ENCODE measurements around the gene LDAF1. TPM values are rescaled to one million over a fixed set of nuclear protein-coding genes. Genes with fewer than 3 reads are reported as not detected.

LDAF1 gene
- polyA plus RNA-seq, 1 donor = 23.0 TPM

GRCh38 chr16:21175397-21175796 lies 16.9 kb downstream of the LDAF1 start:
- no CpG with 5 or more reads among the region's 1 CpG for WGBS (ENCODE audit: insufficient coverage, low lambda C conversion rate)
- Histone ChIP-seq H3K4me3 (ENCODE audit: low read length) (no peak overlapping the region), H3K4me1 (ENCODE audit: control insufficient read depth, insufficient read depth, low read length) (no peaks in the 10 kb centered on the region), H3K27ac (ENCODE audit: low read length) (no peak overlapping the region), H3K36me3 (ENCODE audit: control insufficient read depth, insufficient read depth, low read length) (peaks cover 47% of the 10 kb centered on the region), H3K9me3 (ENCODE audit: control insufficient read depth, low read depth, low read length) (no peaks in the 10 kb centered on the region), H3K27me3 (ENCODE audit: control insufficient read depth, insufficient read depth, low read length) (no peaks in the 10 kb centered on the region)
- no peak for DNase-seq

GRCh38 chr16:21179126-21179982 lies 20.9 kb downstream of the LDAF1 start:
- Histone ChIP-seq H3K27ac (ENCODE audit: low read length) (no peak overlapping the region), H3K9me3 (ENCODE audit: control insufficient read depth, low read depth, low read length) (no peaks in the 10 kb centered on the region), H3K4me1 (ENCODE audit: control insufficient read depth, insufficient read depth, low read length) (no peaks in the 10 kb centered on the region), H3K4me3 (ENCODE audit: low read length) (no peak overlapping the region), H3K36me3 (ENCODE audit: control insufficient read depth, insufficient read depth, low read length) (peaks cover 38% of the 10 kb centered on the region), H3K27me3 (ENCODE audit: control insufficient read depth, insufficient read depth, low read length) (no peaks in the 10 kb centered on the region)
- 100% methylated on average over 2 of the region's 13 CpGs for whole genome bisulfite sequencing (ENCODE audit: insufficient coverage, low lambda C conversion rate)
- DNase-seq = no peak

GRCh38 chr16:21179983-21180365 lies 21.5 kb downstream of the LDAF1 start:
- WGBS (ENCODE audit: insufficient coverage, low lambda C conversion rate) = no CpG with 5 or more reads among the region's 3 CpGs
- H3K4me3 ChIP-seq (ENCODE audit: low read length) = no peak overlapping the region
- peaks cover 33% of the 10 kb centered on the region for H3K36me3 ChIP-seq (ENCODE audit: control insufficient read depth, insufficient read depth, low read length)
- no peaks in the 10 kb centered on the region for H3K27me3 ChIP-seq (ENCODE audit: control insufficient read depth, insufficient read depth, low read length)
- no peak overlapping the region for H3K27ac ChIP-seq (ENCODE audit: low read length)
- no peak for DNase-seq
- no peaks in the 10 kb centered on the region for H3K9me3 ChIP-seq (ENCODE audit: control insufficient read depth, low read depth, low read length)
- no peaks in the 10 kb centered on the region for H3K4me1 ChIP-seq (ENCODE audit: control insufficient read depth, insufficient read depth, low read length)

- DNase-seq = no peak
- Histone ChIP-seq H3K27ac (ENCODE audit: low read length) (no peak overlapping the region), H3K36me3 (ENCODE audit: control insufficient read depth, insufficient read depth, low read length) (peaks cover 29% of the 10 kb centered on the region), H3K9me3 (ENCODE audit: control insufficient read depth, low read depth, low read length) (no peaks in the 10 kb centered on the region), H3K27me3 (ENCODE audit: control insufficient read depth, insufficient read depth, low read length) (no peaks in the 10 kb centered on the region), H3K4me3 (ENCODE audit: low read length) (no peak overlapping the region), H3K4me1 (ENCODE audit: control insufficient read depth, insufficient read depth, low read length) (no peaks in the 10 kb centered on the region)
- WGBS (ENCODE audit: insufficient coverage, low lambda C conversion rate) = 100% methylated on average over 1 of the region's 3 CpGs
These were observed 25.5 kb downstream of the LDAF1 start for GRCh38 chr16:21183995-21184394.

GRCh38 chr16:21184834-21185233 lies 26.4 kb downstream of the LDAF1 start:
- Histone ChIP-seq H3K4me1 (ENCODE audit: control insufficient read depth, insufficient read depth, low read length) (peaks cover 5% of the 10 kb centered on the region), H3K36me3 (ENCODE audit: control insufficient read depth, insufficient read depth, low read length) (peaks cover 22% of the 10 kb centered on the region), H3K27ac (ENCODE audit: low read length) (no peak overlapping the region), H3K27me3 (ENCODE audit: control insufficient read depth, insufficient read depth, low read length) (no peaks in the 10 kb centered on the region), H3K4me3 (ENCODE audit: low read length) (no peak overlapping the region), H3K9me3 (ENCODE audit: control insufficient read depth, low read depth, low read length) (no peaks in the 10 kb centered on the region)
- no peak for DNase-seq
- WGBS (ENCODE audit: insufficient coverage, low lambda C conversion rate) = no CpG with 5 or more reads among the region's 3 CpGs

- Histone ChIP-seq H3K27me3 (ENCODE audit: control insufficient read depth, insufficient read depth, low read length) (no peaks in the 10 kb centered on the region), H3K9me3 (ENCODE audit: control insufficient read depth, low read depth, low read length) (no peaks in the 10 kb centered on the region), H3K4me3 (ENCODE audit: low read length) (no peak overlapping the region), H3K4me1 (ENCODE audit: control insufficient read depth, insufficient read depth, low read length) (peaks cover 5% of the 10 kb centered on the region), H3K36me3 (ENCODE audit: control insufficient read depth, insufficient read depth, low read length) (peaks cover 16% of the 10 kb centered on the region), H3K27ac (ENCODE audit: low read length) (no peak overlapping the region)
- DNase-seq = no peak
- WGBS (ENCODE audit: insufficient coverage, low lambda C conversion rate) = 100% methylated on average over 1 of the region's 12 CpGs
These were observed 27.3 kb downstream of the LDAF1 start for GRCh38 chr16:21185659-21186325.

- 58% methylated on average over 2 of the region's 4 CpGs for WGBS (ENCODE audit: insufficient coverage, low lambda C conversion rate)
- DNase-seq = no peak
- Histone ChIP-seq H3K4me3 (ENCODE audit: low read length) (no peak overlapping the region), H3K36me3 (ENCODE audit: control insufficient read depth, insufficient read depth, low read length) (peaks cover 11% of the 10 kb centered on the region), H3K27me3 (ENCODE audit: control insufficient read depth, insufficient read depth, low read length) (no peaks in the 10 kb centered on the region), H3K27ac (ENCODE audit: low read length) (no peak overlapping the region), H3K4me1 (ENCODE audit: control insufficient read depth, insufficient read depth, low read length) (peaks cover 5% of the 10 kb centered on the region), H3K9me3 (ENCODE audit: control insufficient read depth, low read depth, low read length) (no peaks in the 10 kb centered on the region)
These were observed 27.8 kb downstream of the LDAF1 start for GRCh38 chr16:21186326-21186691.

GRCh38 chr16:21189311-21189710 lies 30.8 kb downstream of the LDAF1 start:
- no peak overlapping the region for H3K4me3 ChIP-seq (ENCODE audit: low read length)
- no peaks in the 10 kb centered on the region for H3K27me3 ChIP-seq (ENCODE audit: control insufficient read depth, insufficient read depth, low read length)
- no CpG with 5 or more reads among the region's 5 CpGs for WGBS (ENCODE audit: insufficient coverage, low lambda C conversion rate)
- H3K4me1 ChIP-seq (ENCODE audit: control insufficient read depth, insufficient read depth, low read length) = peaks cover 5% of the 10 kb centered on the region
- DNase-seq = peak; percentile 57 to 58
- no peak overlapping the region for H3K27ac ChIP-seq (ENCODE audit: low read length)
- H3K9me3 ChIP-seq (ENCODE audit: control insufficient read depth, low read depth, low read length) = no peaks in the 10 kb centered on the region
- no peaks in the 10 kb centered on the region for H3K36me3 ChIP-seq (ENCODE audit: control insufficient read depth, insufficient read depth, low read length)

- peaks cover 5% of the 10 kb centered on the region for H3K4me1 ChIP-seq (ENCODE audit: control insufficient read depth, insufficient read depth, low read length)
- no CpG with 5 or more reads among the region's 4 CpGs for WGBS (ENCODE audit: insufficient coverage, low lambda C conversion rate)
- no peaks in the 10 kb centered on the region for H3K36me3 ChIP-seq (ENCODE audit: control insufficient read depth, insufficient read depth, low read length)
- no peak overlapping the region for H3K4me3 ChIP-seq (ENCODE audit: low read length)
- no peak overlapping the region for H3K27ac ChIP-seq (ENCODE audit: low read length)
- H3K27me3 ChIP-seq (ENCODE audit: control insufficient read depth, insufficient read depth, low read length) = no peaks in the 10 kb centered on the region
- no peaks in the 10 kb centered on the region for H3K9me3 ChIP-seq (ENCODE audit: control insufficient read depth, low read depth, low read length)
- no peak for DNase-seq
These were observed 31.5 kb downstream of the LDAF1 start for GRCh38 chr16:21190013-21190412.

GRCh38 chr16:21190599-21190998 lies 32.1 kb downstream of the LDAF1 start:
- no peak overlapping the region for H3K4me3 ChIP-seq (ENCODE audit: low read length)
- no peak overlapping the region for H3K27ac ChIP-seq (ENCODE audit: low read length)
- DNase-seq = no peak
- no peaks in the 10 kb centered on the region for H3K36me3 ChIP-seq (ENCODE audit: control insufficient read depth, insufficient read depth, low read length)
- H3K4me1 ChIP-seq (ENCODE audit: control insufficient read depth, insufficient read depth, low read length) = peaks cover 5% of the 10 kb centered on the region
- H3K27me3 ChIP-seq (ENCODE audit: control insufficient read depth, insufficient read depth, low read length) = no peaks in the 10 kb centered on the region
- no peaks in the 10 kb centered on the region for H3K9me3 ChIP-seq (ENCODE audit: control insufficient read depth, low read depth, low read length)

- WGBS (ENCODE audit: insufficient coverage, low lambda C conversion rate) = no CpG with 5 or more reads among the region's 1 CpG
- no peaks in the 10 kb centered on the region for H3K9me3 ChIP-seq (ENCODE audit: control insufficient read depth, low read depth, low read length)
- peaks cover 5% of the 10 kb centered on the region for H3K4me1 ChIP-seq (ENCODE audit: control insufficient read depth, insufficient read depth, low read length)
- DNase-seq = no peak
- no peak overlapping the region for H3K27ac ChIP-seq (ENCODE audit: low read length)
- no peaks in the 10 kb centered on the region for H3K36me3 ChIP-seq (ENCODE audit: control insufficient read depth, insufficient read depth, low read length)
- H3K4me3 ChIP-seq (ENCODE audit: low read length) = no peak overlapping the region
- no peaks in the 10 kb centered on the region for H3K27me3 ChIP-seq (ENCODE audit: control insufficient read depth, insufficient read depth, low read length)
These were observed 34.5 kb downstream of the LDAF1 start for GRCh38 chr16:21192991-21193390.
